Left renal cortex interstitium (tissue), 4 donors: Measurements from ENCODE around the gene UBR3. TPM values are rescaled to one million over a fixed set of nuclear protein-coding genes. Genes with fewer than 3 reads are reported as not detected.

Experiments used
- DNase-seq, 4 donors: peaks; one replicate each; pipeline ENCODE4 v3.0.0-alpha.2; 2013; ENCODE audit warnings: low read depth in 4 of 4, low spot score in 2 of 4, missing footprints in 1 of 4
- polyA plus RNA-seq, 4 donors: library from polyadenylated mRNA; unstranded; fragments of 120-200 nt; gene quantifications; one replicate each; pipeline ENCODE4 v1.2.1, GENCODE V29; 2013; ENCODE audit not compliant: insufficient read length in 4 of 4

UBR3 gene
- polyA plus RNA-seq, 4 donors = 30.4 to 47.2 (median 39.1) TPM

DNA sequence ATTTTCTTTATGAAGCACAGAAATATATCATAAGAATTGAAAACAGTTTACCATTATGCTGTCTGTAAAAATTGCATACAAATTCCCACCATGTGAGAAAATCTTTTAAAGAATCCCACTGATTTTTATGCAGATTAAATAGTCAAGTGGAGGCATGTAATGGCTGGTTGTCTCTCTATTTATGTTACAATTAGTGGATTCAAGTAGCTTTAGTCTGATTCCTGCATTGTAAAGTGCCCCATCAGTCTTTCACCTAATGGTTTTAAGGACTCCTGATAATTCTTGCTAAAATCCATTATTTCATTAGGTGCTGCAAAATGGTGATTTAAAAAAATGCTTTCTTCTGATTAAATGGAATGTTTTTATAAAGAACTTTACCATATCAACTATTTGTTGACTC lies 202.3 kb downstream of the UBR3 start:
- DNase-seq = no peak

DNA sequence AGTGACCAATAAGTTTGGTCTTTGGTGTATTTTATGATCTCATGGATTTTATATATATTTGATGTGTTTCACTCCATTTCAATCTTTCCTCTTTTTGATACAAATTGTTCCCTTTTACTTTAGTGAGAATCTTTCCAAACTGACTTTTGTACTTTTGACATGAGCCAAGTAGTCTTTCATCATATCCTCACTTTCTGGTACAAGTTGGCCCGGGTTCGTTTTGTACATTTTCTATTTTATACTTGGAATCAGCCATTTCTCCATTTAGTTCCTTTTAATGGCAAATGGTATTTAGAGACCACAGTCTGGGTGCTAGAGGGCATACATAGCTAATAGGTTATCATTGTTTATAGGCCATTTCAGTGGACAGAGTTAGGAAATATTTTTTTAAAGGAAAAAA lies 202.8 kb downstream of the UBR3 start:
- DNase-seq = no peak

DNA sequence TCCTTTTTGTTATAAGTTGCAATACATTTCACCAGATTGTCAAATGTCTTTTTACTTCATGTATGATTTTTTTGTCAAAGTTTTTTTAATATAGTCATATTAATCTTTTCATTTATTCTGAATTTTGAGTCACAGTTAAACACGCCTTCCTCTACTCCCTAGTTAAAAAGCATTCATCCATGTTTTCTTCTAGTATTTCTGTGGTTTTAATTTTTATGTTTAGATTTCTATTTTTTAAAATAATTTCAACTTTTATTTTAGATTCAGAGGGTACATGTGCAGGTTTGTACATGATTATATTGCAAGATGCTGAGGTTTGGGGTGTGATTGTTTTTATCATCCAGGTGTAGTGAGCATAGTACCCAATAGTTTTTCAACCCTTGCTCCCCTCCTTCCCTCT lies 204.0 kb downstream of the UBR3 start:
- DNase-seq = no peak

DNA sequence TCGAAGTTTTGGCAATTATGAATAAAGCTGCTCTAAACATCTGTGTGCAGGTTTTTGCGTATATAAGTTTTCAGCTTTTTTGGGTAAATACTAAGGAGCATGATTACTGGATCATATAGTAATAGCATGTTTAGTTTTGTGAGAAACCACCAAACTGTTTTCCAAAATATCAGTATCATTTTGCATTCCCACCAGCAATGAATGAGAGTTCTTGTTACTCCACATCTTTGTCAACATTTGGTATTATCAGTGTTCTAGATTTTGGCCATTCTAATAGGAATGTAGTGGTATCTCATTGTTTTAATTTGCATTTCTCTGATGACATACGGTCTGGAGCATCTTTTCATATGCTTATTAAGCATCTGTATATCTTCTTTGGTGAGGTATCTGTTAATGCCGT lies 207.3 kb downstream of the UBR3 start:
- no peak for DNase-seq

DNA sequence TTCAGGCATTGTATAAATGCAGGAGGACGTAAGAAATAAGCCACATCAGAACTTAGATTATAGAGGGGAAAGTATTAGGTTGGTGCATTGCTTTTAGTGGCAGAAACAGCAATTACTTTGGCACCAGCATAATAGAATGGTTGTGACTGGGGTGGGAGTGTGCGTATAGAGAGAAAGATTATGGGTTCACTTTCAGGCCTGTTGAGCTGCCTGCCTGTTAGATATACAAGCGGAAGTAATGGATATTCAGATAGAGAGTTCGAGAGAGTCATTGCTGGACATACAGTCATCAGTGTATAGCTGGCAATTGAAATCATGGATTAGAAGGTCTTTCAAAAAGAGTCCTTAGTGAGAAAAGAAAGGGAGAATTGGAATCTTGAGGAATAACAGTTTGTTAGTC lies 211.5 kb downstream of the UBR3 start:
- no peak for DNase-seq

DNA sequence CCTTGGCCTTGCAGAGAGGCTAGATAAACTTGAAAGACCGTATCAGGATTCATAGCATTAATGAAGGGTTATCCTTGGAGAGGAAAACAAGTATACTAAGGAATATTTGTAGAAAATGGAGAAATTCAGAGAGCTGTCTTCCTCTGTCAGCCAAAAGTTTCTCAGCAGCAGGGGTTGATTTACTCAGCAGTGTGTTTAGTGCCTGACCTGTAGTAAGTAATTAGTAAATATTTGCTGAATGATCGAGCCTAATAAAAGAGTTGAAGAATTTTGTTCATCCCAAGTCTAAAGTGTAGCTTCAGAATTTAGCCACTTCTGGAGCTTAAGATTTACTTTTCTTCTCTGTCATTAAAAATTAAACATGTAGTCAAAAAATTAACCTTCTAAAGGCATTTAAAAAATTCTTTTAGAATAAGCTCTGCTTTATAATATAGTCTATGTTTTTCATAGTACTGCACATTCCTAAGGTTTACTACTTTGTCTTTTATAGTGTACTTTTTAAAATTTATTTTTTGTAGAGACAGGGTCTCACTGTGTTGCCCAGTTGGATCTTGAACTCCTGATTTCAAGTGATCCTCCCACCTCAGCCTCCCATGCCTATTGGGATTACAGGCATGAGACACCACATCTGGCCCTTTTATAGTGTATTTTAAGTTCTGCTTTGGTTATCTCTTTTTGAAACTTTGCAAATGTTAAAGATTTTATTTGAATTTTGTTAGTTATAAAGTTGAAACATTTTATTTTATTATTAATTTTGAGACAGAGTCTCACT lies 212.3 kb downstream of the UBR3 start:
- DNase-seq = no peak

DNA sequence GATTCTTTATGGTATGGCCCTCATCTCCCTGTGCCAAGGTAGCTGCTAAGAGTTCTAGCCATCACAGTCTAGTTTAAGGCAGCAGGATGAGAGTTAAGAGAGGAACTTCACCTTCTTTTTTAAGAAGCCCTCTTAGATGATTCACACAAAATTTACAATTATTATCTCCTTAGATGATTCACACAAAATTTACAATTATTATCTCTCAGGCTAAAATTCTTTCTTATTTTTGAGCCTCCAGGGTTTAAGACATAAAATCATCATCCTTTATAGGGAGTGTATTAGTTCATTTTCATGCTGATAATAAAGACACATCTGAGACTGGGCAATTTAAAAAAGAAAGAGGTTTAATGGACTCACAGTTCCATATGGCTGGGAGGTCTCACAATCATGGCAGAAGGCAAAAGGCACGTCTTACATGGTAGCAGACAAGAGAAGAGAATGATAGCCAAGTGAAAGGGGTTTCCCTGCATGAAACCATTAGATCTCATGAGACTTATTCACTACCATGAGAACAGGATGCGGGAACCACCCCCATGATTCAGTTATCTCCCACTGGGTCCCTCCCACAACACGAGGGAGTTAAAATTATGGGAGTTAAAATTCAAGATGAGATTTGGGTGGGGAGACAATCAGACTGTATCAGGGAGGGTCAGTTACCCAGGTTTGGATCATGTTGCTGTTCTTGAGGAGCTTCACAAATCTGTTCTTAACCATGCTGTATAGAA lies 217.7 kb downstream of the UBR3 start:
- DNase-seq = no peak

DNA sequence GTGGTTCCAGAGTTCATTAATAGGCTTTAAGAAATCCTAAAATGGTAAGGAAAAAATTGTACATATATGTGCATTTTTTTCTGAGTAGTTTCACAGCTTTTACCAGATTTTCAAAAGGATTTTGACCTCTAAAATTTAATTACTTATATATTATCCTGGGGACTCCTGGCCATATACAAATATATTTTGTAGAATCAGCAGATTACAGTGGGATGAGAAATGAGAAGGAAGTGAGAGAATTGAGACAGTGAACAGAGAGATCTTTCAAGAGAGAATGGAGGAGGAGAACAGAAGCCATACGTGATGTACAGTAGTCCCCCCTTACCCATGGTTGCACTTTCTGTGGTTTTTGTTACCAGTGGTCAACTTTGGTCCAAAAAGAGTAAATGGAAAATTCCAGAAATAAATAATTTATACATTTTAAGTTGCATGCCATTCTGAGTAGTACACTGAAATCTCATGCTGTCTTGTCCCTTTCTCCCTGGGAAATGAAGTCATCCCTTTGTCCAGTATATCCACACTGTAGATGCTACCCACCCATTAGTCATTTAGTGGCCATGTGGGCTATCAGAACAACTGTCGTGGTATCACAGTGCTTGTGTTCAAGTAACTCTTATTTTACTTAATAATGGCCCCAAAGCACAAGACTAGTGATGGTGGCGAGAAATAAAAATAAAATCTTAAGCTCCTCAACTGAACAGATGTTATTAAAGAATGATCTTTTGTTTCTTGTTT lies 220.2 kb downstream of the UBR3 start:
- DNase-seq = no peak

DNA sequence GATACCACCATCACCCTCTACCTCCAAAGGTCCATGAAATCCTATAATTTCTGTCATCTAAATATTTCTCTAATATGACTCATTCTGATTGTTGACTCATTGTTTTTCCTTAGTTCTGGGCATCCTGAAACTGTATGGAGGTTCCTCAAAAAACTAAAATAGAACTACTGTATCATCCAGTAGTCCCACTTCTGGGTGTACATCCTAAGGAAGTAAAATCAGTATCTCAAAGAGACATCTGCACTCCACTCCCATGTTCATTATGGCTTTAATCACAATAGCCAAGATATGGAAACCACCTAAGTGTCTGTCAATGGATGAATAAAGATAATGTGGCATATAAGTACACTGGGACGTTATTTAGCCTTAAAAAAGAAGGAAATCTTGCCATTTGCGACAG lies 224.9 kb downstream of the UBR3 start:
- no peak for DNase-seq

DNA sequence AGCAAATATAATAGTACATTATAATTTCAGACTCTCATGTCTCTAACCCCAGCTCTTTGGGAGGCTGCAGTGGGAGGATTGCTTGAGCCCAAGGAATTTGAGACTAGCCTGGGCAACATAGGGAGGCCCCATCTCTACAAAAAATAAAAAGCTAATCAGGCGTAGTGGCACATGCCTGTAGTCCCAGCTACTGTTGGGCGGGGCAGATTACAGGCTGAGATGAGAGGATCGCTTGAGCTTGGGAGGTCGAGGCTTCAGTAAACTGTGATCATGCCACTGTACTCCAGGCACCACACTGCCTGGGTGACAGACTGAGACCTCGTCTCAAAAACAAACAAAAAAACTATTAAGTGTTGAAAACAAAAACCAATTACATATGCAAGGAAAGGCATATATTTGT lies 227.7 kb downstream of the UBR3 start:
- DNase-seq = no peak

DNA sequence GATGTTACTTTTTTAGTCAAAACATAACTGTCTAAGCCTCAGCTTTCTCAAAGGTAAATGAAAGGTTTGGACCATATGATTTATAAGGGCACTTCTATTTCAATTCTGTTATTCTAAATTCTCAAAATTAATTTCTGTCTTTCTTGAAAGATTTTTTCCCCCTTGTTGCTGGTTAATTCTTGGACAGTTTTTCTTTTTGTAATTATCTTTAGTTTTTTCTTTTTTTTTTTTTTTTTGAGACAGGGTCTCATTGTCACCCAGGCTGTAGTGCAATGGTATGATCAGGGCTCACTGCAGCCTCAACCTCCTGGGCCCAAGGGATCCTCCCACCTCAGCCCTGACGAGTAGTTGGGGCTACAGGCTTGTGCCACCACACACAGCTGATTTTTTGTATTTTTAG lies 229.6 kb downstream of the UBR3 start:
- no peak for DNase-seq

DNA sequence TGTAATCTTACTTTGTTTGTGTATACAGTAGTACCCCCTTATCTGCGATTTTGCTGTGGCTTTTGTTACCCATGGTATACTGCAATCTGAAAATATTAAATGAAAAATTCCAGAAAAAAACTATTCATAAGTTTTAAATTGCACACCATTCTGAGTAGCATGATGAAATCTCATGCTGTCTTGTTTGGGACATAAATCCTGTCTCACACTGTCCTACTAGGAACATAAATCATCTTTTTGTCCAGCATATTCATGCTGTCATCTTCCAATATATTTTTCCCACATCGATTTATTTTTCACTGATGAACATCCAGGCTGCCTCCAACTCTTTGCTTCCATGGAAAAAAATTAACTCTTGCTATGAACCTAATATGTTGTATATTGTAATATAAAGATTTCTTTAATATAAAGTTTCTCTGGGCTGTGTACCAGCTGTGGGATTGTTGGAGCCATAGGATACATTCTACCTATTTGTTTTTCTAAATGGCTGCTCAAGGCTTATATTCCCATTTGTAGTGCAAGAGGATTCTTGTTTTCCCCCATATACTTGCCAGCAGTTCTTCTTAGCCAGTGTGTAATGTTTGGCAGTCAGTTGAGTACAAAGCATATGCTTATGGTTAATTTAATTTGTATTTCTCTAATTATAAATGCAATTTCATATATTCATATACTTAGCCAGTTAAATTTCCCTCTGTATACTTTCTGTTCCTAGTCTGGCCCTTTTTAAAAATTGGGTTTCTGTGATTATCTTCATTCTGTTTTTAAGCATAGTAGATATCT lies 236.4 kb downstream of the UBR3 start:
- no peak for DNase-seq

DNA sequence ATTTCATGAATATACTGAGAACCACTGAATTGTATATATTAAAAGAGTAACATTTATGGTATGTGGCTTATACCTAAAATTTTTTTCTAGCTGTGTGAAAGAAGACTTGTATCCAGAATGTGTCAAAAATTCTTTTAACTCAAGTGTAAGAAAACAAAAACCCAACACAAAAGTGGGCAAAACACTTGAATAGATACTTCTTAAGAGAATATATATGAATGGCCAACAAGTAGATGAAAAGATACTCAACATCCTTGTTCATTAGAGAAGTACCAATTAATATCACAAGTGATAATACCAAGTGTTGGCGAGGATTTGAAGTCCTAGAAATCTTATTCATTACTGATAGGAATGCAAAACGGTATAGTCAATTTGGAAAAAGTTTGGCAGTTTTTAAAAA lies 243.5 kb downstream of the UBR3 start:
- no peak for DNase-seq

DNA sequence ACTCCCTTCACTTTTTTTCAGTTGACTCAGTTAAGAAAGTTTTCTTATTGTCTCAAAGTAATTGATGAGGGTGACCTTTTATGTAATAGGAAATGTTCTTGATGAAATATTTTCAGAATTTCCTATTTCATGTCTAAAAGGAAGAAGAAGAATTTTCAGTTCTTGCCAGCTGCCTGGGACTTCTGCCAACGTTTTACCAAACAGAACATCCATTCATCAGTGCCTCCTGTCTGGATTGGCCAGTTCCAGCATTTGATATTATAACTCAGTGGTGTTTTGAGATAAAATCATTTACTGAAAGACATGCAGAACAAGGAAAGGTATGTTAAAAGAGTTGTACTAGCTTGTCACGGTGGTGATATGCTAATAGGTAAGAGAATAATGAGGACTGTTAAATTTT lies 246.0 kb downstream of the UBR3 start:
- DNase-seq = no peak

DNA sequence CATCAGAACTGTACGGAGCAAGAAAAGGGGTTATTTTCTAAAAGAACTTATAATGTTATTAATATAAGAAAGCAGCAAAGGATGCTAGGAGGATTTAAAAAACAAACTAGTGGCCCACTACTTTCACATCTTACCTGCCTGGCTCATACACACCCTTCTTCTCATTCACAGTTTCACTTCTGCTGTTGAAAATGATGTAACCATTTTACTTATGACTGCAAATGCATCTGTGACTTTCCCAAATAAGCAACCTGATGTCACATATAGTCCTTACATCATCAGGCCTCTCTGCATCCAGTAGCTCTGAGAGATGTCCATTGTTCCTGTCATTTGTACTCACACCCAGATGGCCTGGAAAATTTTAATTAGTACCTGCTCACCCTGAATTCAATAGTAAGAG lies 248.9 kb downstream of the UBR3 start:
- no peak for DNase-seq

DNA sequence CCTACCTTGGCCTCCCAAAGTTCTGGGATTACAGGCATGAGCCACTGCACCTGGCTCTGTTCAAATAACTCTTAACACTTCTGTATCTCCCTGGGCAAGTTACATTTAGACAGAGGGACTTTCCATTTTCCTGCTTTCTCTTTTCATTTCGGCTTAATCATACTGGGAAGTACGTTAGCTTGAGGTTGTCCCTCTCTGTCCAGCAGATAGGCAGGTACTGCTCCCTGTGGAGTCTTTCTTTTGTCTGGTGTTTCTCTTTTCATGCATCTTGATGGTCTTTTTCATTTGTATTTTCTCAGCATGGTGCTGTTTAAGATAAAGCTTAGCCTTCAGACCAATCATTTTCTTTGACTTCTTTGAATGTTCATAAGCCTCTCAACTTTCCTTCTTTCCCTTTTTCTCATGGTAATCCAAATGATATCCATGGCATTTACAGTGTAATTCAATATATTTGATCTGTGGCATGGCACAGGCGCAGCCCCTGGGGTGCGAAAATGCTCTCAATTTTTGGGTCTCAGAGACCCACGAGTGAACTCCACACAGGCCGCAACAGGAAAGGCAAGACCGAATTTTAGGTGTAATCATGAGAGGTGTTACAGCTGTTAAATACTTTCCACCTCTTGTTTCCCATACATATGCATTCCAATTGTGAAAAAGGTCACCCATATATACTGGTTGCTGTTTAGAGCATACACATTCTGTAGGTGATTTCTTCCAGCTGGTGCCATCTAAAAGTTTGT lies 250.7 kb downstream of the UBR3 start:
- no peak for DNase-seq

DNA sequence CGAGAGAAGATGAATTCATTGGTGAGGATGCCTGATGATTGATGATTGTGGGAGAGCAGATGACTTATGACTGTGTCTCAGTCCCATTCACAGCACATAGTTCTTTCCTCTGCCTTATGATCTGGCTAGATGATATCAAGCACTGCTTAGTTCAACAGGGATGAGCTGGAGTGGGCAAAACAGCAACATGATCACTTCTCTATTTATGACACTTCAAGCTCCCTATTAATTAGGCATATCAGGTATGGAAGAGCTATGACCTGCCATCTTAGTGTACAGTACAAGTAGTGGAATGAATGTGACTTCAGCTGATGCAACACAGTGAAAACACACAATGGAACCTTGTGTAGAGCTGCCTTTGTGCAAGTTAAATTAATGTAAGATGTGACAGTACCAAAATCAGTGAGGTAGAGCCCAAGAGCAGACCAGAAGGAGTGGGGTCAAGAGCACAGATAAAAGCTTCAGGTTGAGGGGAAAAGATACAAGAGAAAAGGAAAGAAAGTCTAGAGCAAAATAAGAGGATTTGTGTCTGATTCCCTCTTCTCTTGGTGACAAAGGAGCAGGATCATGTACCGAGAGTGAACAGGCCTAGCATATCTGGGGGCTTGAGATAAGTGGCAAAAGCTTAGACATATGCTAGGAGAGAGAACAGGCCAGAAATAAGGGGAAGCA lies 257.7 kb downstream of the UBR3 start:
- no peak for DNase-seq

DNA sequence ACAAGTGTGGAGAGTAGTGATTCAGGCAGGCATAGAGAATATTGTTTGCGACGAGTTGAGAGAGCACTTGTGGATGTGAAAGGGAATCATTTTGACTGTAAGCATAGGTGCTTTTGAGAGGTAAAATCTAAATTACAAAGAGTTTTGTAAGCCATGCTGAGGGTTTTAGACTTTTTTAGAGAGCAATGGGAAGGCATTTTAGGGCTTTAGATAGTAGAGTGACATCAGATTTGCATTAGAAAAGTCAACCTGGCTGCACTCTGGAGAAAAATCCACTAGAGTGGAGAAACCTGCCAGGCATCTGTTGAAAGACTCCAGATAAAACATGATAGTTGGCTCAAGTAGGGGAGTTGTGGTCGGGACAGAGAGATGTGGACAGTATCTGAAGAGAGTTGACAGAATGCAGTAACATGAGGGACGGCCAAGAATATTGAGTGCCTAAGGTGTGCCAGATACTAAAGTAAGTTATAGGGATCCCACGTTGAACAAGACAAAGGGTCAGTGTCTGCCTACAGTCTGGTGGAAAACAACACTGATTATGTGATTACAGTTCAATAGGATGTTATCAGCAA lies 258.9 kb downstream of the UBR3 start:
- DNase-seq = no peak

DNA sequence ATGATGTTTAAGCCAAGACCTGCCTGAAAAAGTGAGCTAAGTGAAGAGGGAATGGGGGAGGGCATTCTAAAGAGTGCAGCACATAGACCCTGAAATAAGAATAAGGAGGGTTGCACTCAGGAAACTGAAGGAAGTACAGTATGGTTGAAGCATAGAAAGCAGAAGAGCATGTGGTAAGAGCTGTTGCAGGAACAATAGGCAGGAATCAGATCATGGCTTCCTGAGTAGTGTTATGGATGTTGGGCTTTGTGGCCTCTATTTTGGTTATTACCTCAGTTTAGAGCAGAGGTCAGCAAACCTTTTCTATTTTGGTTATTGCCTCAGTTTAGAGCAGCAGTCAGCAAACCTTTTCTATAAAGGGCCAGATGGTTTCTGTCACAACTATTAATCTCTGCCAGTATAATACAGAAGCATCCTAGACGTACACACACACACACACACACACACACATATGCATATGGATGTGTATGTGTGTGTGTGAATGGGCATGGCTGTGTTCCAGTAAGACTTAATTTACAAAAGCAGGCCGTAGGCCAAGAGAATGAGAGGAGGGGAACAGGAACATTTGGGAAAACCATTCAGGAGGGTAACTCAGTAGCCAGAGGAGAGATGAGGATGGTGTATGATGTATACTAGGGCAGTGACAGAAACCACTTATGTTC lies 259.6 kb downstream of the UBR3 start:
- DNase-seq = no peak
